ENCODE results near the gene ACY1.

GRCh38 chr3:51971350-51971749 lies 12.0 kb upstream of the ACY1 start:
- TF ChIP-seq KDM1A (IDR thresholded peaks at IDR 0.05; ENCODE audit: borderline replicate concordance) (no peak), CTCF (IDR thresholded peaks at IDR 0.05 in 2 of 3, conservative IDR thresholded peaks at IDR 0.05 in 1 of 3; ENCODE audit: control insufficient read depth in 2 of 3, extremely low read depth in 1 of 3, insufficient read depth in 1 of 3, low read depth in 3 of 3, low read length in 3 of 3) (no peak), POLR2A (IDR thresholded peaks at IDR 0.05; ENCODE audit: low read depth, low read length) (no peak), GABPA (IDR thresholded peaks at IDR 0.05; ENCODE audit: low read depth) (no peak), MYC (IDR thresholded peaks at IDR 0.05; ENCODE audit: insufficient read depth, insufficient read length, insufficient replicate concordance, low read length, severe bottlenecking) (no peak), ZBTB33 (IDR thresholded peaks at IDR 0.05) (no peak), CHD2 (IDR thresholded peaks at IDR 0.05; ENCODE audit: borderline replicate concordance, low read depth, low read length) (no peak), BMI1 (IDR thresholded peaks at IDR 0.05; ENCODE audit: borderline replicate concordance) (no peak), YY1 (IDR thresholded peaks at IDR 0.05; ENCODE audit: low read depth, low read length) (no peak), TAF1 (IDR thresholded peaks at IDR 0.05; ENCODE audit: borderline replicate concordance, low read depth, low read length) (no peak), MXI1 (IDR thresholded peaks at IDR 0.05; ENCODE audit: low read depth, low read length) (no peak)

All from GM12878 (cell line).